Measurements from ENCODE around the gene TTYH2.

TTYH2 gene

GRCh38 chr17:74218436-74218835 lies 5.1 kb downstream of the TTYH2 start:
- Histone ChIP-seq H3K27ac (ENCODE audit: low read depth, low read length) (no peak overlapping the region), H3K27me3 (ENCODE audit: control insufficient read depth in 1 of 2, insufficient read depth in 2 of 2, low read length in 2 of 2) (no peaks in the 10 kb centered on the region), H3K4me1 (ENCODE audit: insufficient read depth, low read length) (peaks cover 9% of the 10 kb centered on the region), H3K36me3 (ENCODE audit: insufficient read depth, low read length) (no peaks in the 10 kb centered on the region), H3K4me3 (ENCODE audit: low read depth in 1 of 2, low read length in 2 of 2) (no peak overlapping the region), H3K9me3 (ENCODE audit: low read length) (no peaks in the 10 kb centered on the region), H3K9ac (ENCODE audit: low read length) (no peak overlapping the region)

GRCh38 chr17:74219576-74220133 lies 6.3 kb downstream of the TTYH2 start:
- H3K27me3 ChIP-seq (ENCODE audit: control insufficient read depth in 1 of 2, insufficient read depth in 2 of 2, low read length in 2 of 2) = no peaks in the 10 kb centered on the region
- H3K9ac ChIP-seq (ENCODE audit: low read length) = no peak overlapping the region
- H3K36me3 ChIP-seq (ENCODE audit: insufficient read depth, low read length) = no peaks in the 10 kb centered on the region
- peaks cover under 1% of the 10 kb centered on the region for H3K4me1 ChIP-seq (ENCODE audit: insufficient read depth, low read length)
- no peaks in the 10 kb centered on the region for H3K9me3 ChIP-seq (ENCODE audit: low read length)
- H3K27ac ChIP-seq (ENCODE audit: low read depth, low read length) = no peak overlapping the region
- no peak overlapping the region for H3K4me3 ChIP-seq (ENCODE audit: low read depth in 1 of 2, low read length in 2 of 2)

- no peak overlapping the region for H3K27ac ChIP-seq (ENCODE audit: low read depth, low read length)
- H3K4me1 ChIP-seq (ENCODE audit: insufficient read depth, low read length) = no peaks in the 10 kb centered on the region
- no peaks in the 10 kb centered on the region for H3K27me3 ChIP-seq (ENCODE audit: control insufficient read depth in 1 of 2, insufficient read depth in 2 of 2, low read length in 2 of 2)
- no peaks in the 10 kb centered on the region for H3K9me3 ChIP-seq (ENCODE audit: low read length)
- no peak overlapping the region for H3K4me3 ChIP-seq (ENCODE audit: low read depth in 1 of 2, low read length in 2 of 2)
- no peak overlapping the region for H3K9ac ChIP-seq (ENCODE audit: low read length)
- H3K36me3 ChIP-seq (ENCODE audit: insufficient read depth, low read length) = no peaks in the 10 kb centered on the region
These were observed 6.8 kb downstream of the TTYH2 start for GRCh38 chr17:74220219-74220618.

- Histone ChIP-seq H3K27ac (ENCODE audit: low read depth, low read length) (no peak overlapping the region), H3K4me1 (ENCODE audit: insufficient read depth, low read length) (no peaks in the 10 kb centered on the region), H3K27me3 (ENCODE audit: control insufficient read depth in 1 of 2, insufficient read depth in 2 of 2, low read length in 2 of 2) (no peaks in the 10 kb centered on the region), H3K9ac (ENCODE audit: low read length) (no peak overlapping the region), H3K9me3 (ENCODE audit: low read length) (no peaks in the 10 kb centered on the region), H3K4me3 (ENCODE audit: low read depth in 1 of 2, low read length in 2 of 2) (no peak overlapping the region), H3K36me3 (ENCODE audit: insufficient read depth, low read length) (no peaks in the 10 kb centered on the region)
These were observed 7.8 kb downstream of the TTYH2 start for GRCh38 chr17:74220946-74221818.

GRCh38 chr17:74222399-74222798 lies 9.0 kb downstream of the TTYH2 start:
- H3K9ac ChIP-seq (ENCODE audit: low read length) = no peak overlapping the region
- no peaks in the 10 kb centered on the region for H3K27me3 ChIP-seq (ENCODE audit: control insufficient read depth in 1 of 2, insufficient read depth in 2 of 2, low read length in 2 of 2)
- H3K4me1 ChIP-seq (ENCODE audit: insufficient read depth, low read length) = no peaks in the 10 kb centered on the region
- H3K36me3 ChIP-seq (ENCODE audit: insufficient read depth, low read length) = no peaks in the 10 kb centered on the region
- H3K27ac ChIP-seq (ENCODE audit: low read depth, low read length) = no peak overlapping the region
- no peaks in the 10 kb centered on the region for H3K9me3 ChIP-seq (ENCODE audit: low read length)
- H3K4me3 ChIP-seq (ENCODE audit: low read depth in 1 of 2, low read length in 2 of 2) = no peak overlapping the region

- no peaks in the 10 kb centered on the region for H3K36me3 ChIP-seq (ENCODE audit: insufficient read depth, low read length)
- no peak overlapping the region for H3K27ac ChIP-seq (ENCODE audit: low read depth, low read length)
- H3K27me3 ChIP-seq (ENCODE audit: control insufficient read depth in 1 of 2, insufficient read depth in 2 of 2, low read length in 2 of 2) = no peaks in the 10 kb centered on the region
- no peak overlapping the region for H3K9ac ChIP-seq (ENCODE audit: low read length)
- no peaks in the 10 kb centered on the region for H3K4me1 ChIP-seq (ENCODE audit: insufficient read depth, low read length)
- no peak overlapping the region for H3K4me3 ChIP-seq (ENCODE audit: low read depth in 1 of 2, low read length in 2 of 2)
- H3K9me3 ChIP-seq (ENCODE audit: low read length) = no peaks in the 10 kb centered on the region
These were observed 10.5 kb downstream of the TTYH2 start for GRCh38 chr17:74223901-74224300.

- Histone ChIP-seq H3K36me3 (ENCODE audit: insufficient read depth, low read length) (no peaks in the 10 kb centered on the region), H3K4me1 (ENCODE audit: insufficient read depth, low read length) (no peaks in the 10 kb centered on the region), H3K9ac (ENCODE audit: low read length) (no peak overlapping the region), H3K9me3 (ENCODE audit: low read length) (no peaks in the 10 kb centered on the region), H3K27me3 (ENCODE audit: control insufficient read depth in 1 of 2, insufficient read depth in 2 of 2, low read length in 2 of 2) (no peaks in the 10 kb centered on the region), H3K4me3 (ENCODE audit: low read depth in 1 of 2, low read length in 2 of 2) (no peak overlapping the region), H3K27ac (ENCODE audit: low read depth, low read length) (no peak overlapping the region)
These were observed 11.8 kb downstream of the TTYH2 start for GRCh38 chr17:74224959-74225725.

- Histone ChIP-seq H3K9me3 (ENCODE audit: low read length) (no peaks in the 10 kb centered on the region), H3K4me1 (ENCODE audit: insufficient read depth, low read length) (no peaks in the 10 kb centered on the region), H3K36me3 (ENCODE audit: insufficient read depth, low read length) (no peaks in the 10 kb centered on the region), H3K4me3 (ENCODE audit: low read depth in 1 of 2, low read length in 2 of 2) (no peak overlapping the region), H3K9ac (ENCODE audit: low read length) (no peak overlapping the region), H3K27me3 (ENCODE audit: control insufficient read depth in 1 of 2, insufficient read depth in 2 of 2, low read length in 2 of 2) (no peaks in the 10 kb centered on the region), H3K27ac (ENCODE audit: low read depth, low read length) (no peak overlapping the region)
These were observed 12.9 kb downstream of the TTYH2 start for GRCh38 chr17:74226252-74226651.

- no peaks in the 10 kb centered on the region for H3K9me3 ChIP-seq (ENCODE audit: low read length)
- no peaks in the 10 kb centered on the region for H3K27me3 ChIP-seq (ENCODE audit: control insufficient read depth in 1 of 2, insufficient read depth in 2 of 2, low read length in 2 of 2)
- no peaks in the 10 kb centered on the region for H3K36me3 ChIP-seq (ENCODE audit: insufficient read depth, low read length)
These were observed 14.1 kb downstream of the TTYH2 start for GRCh38 chr17:74227271-74228080.

GRCh38 chr17:74228306-74228978 lies 15.1 kb downstream of the TTYH2 start:
- Histone ChIP-seq H3K36me3 (ENCODE audit: insufficient read depth, low read length) (no peaks in the 10 kb centered on the region), H3K9me3 (ENCODE audit: low read length) (no peaks in the 10 kb centered on the region), H3K4me1 (ENCODE audit: insufficient read depth, low read length) (no peaks in the 10 kb centered on the region), H3K9ac (ENCODE audit: low read length) (no peak overlapping the region), H3K4me3 (ENCODE audit: low read depth in 1 of 2, low read length in 2 of 2) (no peak overlapping the region), H3K27ac (ENCODE audit: low read depth, low read length) (no peak overlapping the region), H3K27me3 (ENCODE audit: control insufficient read depth in 1 of 2, insufficient read depth in 2 of 2, low read length in 2 of 2) (no peaks in the 10 kb centered on the region)

More at GRCh38 chr17:74227271-74228080, 14.1 kb downstream of the TTYH2 start:
- Histone ChIP-seq H3K9ac (ENCODE audit: low read length) (no peak overlapping the region), H3K27ac (ENCODE audit: low read depth, low read length) (no peak overlapping the region), H3K4me1 (ENCODE audit: insufficient read depth, low read length) (no peaks in the 10 kb centered on the region), H3K4me3 (ENCODE audit: low read depth in 1 of 2, low read length in 2 of 2) (no peak overlapping the region)

All from muscle layer of colon (tissue), 2 donors.